OCI-M1 (cell line): ENCODE results near the gene SLC16A9.
A peak's percentile ranks its signal among the peaks of the same experiment; 100 is the strongest.

Experiments
- DNase-seq: peaks from one replicate; lab custom pipeline; 2025; lab: John Stamatoyannopoulos, UW

SLC16A9 gene

GRCh38 chr10:59628456-59628855 is 81.2 kb downstream of the SLC16A9 start:
- no peak for DNase-seq

DNA sequence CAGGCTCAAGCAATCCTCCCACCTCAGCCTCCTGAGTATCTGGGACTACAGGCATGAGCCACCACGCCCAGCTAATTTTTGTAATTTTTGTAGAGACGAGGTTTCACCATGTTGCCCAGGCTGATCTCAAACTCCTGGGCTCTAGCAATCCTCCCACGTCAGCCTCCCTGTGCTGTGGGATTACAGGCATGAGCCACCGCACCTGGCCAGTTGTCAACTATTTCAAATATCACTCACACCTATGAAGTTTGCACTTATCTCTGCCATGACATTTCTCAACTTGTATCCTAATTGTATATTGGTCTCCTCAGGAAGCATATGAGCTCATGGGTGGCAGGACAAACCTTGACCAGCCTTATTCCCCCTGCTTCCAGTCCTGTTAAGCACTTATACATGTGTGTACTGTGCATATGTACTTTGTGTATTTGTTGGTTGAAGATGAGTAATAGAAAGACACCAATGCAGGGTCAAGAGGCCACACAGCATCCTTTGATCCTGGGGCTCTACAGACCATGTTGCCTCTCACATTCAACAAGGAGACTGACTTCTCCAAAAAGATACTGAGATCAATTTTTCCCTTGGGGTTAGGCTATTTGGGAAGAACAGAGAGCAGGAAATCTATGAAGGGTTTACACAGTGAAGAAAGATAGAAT is 82.2 kb downstream of the SLC16A9 start:
- no peak for DNase-seq

- DNase-seq, result peak; percentile 48
Observed at GRCh38 chr10:59626523-59626869, 83.2 kb downstream of the SLC16A9 start.

DNA sequence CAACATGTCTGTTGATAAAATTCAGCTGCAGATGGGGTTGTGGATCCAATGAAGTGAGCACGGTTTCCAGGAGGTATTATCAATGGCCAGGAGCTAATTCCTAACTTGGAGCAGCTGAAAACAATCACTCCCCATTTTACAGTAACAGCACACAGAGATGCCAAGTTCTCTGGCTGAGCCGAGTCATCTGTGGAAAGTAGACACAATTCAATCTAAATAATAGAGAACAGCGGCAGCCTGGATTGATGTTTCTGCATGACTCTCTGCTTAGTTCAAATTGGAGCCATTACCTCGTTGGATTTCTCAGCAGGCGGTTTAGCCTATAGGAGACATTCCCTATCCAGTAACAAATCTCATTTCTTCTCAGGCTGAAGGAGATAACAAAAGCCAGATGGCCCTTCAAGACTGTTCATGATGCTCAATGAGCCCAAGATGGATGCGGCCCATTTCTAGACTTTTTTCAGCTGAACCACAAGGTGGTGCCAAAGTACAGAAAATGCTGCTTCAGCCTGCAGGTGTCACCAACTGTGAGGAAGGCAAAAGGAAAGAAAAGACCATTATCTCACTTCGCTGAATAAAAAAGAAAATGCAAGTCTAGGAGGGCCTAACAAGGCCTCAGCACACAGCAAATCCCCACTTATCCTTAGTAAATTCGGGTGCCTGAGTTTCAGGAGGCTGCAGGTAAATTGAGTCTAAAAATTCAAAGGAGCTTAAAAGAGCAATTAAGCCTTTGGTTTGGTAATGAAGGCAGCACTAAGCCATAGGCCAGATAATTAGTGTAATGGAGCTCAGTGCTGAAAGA is 83.7 kb downstream of the SLC16A9 start:
- peak; percentile 88 for DNase-seq

DNA sequence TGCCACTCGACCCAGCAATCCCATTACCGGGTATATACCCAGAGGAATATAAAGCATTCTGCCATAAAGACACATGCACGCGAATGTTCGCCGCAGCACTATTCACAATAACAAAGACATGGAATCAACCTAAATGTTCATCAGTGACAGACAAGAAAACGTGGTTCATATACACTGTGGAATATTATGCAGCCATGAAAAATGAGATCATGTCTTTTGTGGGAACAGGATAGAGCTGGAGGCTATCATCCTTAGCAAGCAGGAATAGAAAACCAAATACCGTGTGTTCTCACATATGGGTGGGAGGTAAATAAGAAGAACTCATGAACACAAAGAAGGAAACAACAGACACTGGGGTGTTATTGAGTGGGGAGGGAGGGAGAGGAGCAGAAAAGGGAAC is 84.7 kb downstream of the SLC16A9 start:
- no peak for DNase-seq

DNA sequence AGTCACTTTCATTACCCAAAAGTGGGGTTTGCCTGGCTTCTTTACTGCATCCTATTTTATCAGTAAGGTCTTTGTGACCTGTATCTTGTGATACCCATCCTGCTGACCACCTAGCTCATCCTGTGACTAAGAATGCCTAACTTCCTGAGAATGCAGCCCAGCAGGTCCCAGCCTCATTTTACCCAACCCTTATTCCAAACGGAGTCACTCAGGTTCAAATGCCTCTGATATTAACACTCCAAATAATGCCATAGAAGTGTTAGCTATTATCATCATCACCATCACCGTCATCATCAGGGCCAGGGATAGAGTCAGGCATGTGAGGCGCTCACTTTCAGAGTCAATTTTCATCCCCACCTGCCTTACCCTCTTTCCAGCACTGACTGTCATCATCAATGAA is 85.5 kb downstream of the SLC16A9 start:
- no peak for DNase-seq

- no peak for DNase-seq
Observed at GRCh38 chr10:59623133-59624121, 86.2 kb downstream of the SLC16A9 start.

GRCh38 chr10:59622320-59623132 is 87.1 kb downstream of the SLC16A9 start:
- peak; percentile 83 for DNase-seq

DNA sequence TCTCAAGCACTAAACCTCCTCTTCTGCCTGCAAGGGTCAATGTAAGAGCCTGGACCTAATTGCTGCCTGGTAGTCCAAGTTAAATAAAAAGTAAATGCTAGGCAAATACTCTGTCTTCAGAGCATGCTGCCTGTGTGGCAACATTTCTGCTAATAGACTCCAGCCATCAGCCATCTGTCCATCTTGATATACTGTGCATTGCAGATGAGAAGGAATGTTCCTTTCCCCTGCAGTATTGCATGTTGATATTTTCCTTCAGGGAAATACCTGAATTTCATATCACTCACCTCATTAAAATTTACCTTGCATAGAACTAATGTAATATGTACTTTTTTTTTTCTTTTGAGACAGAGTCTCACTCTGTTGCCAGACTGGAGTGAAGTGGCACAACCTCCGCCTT is 87.9 kb downstream of the SLC16A9 start:
- DNase-seq, result no peak

- no peak for DNase-seq
Observed at GRCh38 chr10:59618666-59619065, 91.0 kb downstream of the SLC16A9 start.

DNA sequence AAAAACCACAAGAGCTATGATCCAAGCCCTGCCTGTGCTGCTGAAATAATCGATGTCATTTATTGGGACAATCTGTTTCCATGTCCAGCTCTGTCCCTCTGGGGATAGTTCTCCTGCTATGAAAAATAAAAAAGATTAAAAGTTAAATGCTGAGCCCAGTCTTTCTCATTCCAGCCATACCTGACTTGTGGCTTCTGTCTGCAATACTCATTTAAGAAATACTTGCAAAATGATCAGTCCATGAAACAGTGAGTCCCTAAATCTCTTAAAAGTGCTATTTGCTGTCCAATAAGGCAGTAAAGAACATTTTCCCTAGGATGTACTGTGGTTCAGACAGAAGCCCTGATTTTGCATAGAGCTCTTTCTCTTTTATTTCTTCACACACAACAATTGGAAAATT is 91.7 kb downstream of the SLC16A9 start:
- no peak for DNase-seq

GRCh38 chr10:59611048-59611447 is 98.6 kb downstream of the SLC16A9 start:
- no peak for DNase-seq

DNA sequence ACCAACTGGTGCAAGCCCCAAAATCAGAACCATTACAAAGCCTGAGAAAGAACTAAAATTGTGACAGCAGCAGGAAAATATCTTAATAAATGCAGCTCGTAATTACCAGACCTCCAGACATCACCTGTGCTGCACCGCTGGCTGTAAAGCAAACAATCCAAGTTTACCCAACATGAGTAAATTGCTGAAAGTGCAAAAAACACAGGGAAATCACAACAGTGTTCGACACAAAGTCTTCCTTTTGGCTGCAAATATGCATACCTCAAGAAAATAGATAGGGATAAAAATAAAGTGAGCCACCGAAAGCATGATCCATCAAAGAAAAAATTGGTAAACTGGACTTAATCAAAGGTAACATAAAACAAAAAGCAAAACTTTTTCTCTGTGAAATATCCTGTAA is 101.7 kb downstream of the SLC16A9 start:
- no peak for DNase-seq

DNA sequence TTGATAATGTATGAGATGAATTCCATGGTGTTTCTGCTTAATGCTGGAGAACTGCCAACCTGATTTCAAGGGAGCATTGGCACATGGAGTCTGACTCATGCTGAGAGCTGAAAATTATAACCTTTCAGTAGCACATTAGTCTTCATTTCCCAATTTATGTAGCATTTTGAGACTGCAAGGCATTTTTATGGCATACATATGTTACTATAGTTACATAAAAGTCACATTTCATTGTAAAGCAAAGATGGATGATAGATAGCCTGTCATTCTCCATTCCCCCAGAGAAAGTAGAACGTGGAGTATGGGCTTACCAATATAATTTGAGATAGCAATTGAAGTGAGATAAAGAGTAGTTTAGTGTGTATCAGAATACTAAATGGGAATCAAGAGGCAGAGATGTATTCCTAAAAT is 103.1 kb downstream of the SLC16A9 start:
- no peak for DNase-seq

GRCh38 chr10:59601985-59602384 is 107.7 kb downstream of the SLC16A9 start:
- peak; percentile 69 for DNase-seq
